K562 (cell line): ENCODE measurements around the gene PFAS.

Experiments used
- CBX2 ChIP-seq: fragments of 200-600 bp; sonication (generic); IDR thresholded peaks from one replicate; pipeline ENCODE4 v1.6.1; 2012; ENCODE audit warnings: mild to moderate bottlenecking, low read length, inconsistent platforms; ENCODE audit not compliant: insufficient read depth, poor library complexity, severe bottlenecking
- CBX3 ChIP-seq, 2 experiments: IDR thresholded peaks; 1 replicate in 1 of 2; 2 replicates in 1 of 2; pipeline ENCODE4 v1.6.1; 2012; ENCODE audit warnings: inconsistent platforms in 2 of 2, low read length in 2 of 2, borderline replicate concordance in 1 of 2, control low read depth in 1 of 2
- CREM ChIP-seq: IDR thresholded peaks from 2 replicates; pipeline ENCODE4 v1.6.1; 2014; ENCODE audit warnings: antibody characterized with exemption, low read depth
- HEY1 ChIP-seq: fragments of 250-450 bp; sonication (Bioruptor Pico); IDR thresholded peaks from 2 replicates; pipeline ENCODE4 v1.5.0; 2020; ENCODE audit warnings: mild to moderate bottlenecking, moderate library complexity, borderline replicate concordance
- KDM2B ChIP-seq: fragments of 250-450 bp; sonication (Bioruptor Pico); IDR thresholded peaks from 2 replicates; pipeline ENCODE4 v1.8.0; 2021; ENCODE audit warnings: mild to moderate bottlenecking, moderate library complexity
- POLR2AphosphoS5 ChIP-seq: IDR thresholded peaks from 2 replicates; pipeline ENCODE4 v1.6.1; 2011; ENCODE audit warnings: mild to moderate bottlenecking, low read depth, low read length, moderate library complexity; ENCODE audit not compliant: control insufficient read depth, insufficient read depth
- POLR3A ChIP-seq: IDR thresholded peaks from 2 replicates; pipeline ENCODE4 v1.6.1; 2011; ENCODE audit warnings: borderline replicate concordance, mild to moderate bottlenecking, moderate library complexity; ENCODE audit not compliant: insufficient read length, insufficient read depth; ENCODE audit errors: extremely low read depth
- SREBF2 ChIP-seq: sonication (generic); formaldehyde crosslinking; IDR thresholded peaks from 2 replicates; pipeline ENCODE4 v1.4.0; 2020; ENCODE audit warnings: mild to moderate bottlenecking, missing genetic modification reagents
- USF1 ChIP-seq: sonication (generic); formaldehyde crosslinking; IDR thresholded peaks from 2 replicates; pipeline ENCODE4 v1.9.0; 2022; ENCODE audit warnings: mild to moderate bottlenecking, missing genetic modification reagents
- ZC3H8 ChIP-seq: fragments of 450-650 bp; IDR thresholded peaks from 2 replicates; pipeline ENCODE4 v1.6.1; 2017
- TF ChIP-seq, protein P1 (sequence below): fragments of 250-450 bp; sonication (Bioruptor Pico); IDR thresholded peaks from 2 replicates; pipeline ENCODE4 v1.5.0; 2020; ENCODE audit warnings: mild to moderate bottlenecking, borderline replicate concordance
- TF ChIP-seq, protein P2 (sequence below): sonication (generic); formaldehyde crosslinking; IDR thresholded peaks from 2 replicates; pipeline ENCODE4 v1.8.1; 2022; ENCODE audit warnings: missing genetic modification reagents
- TF ChIP-seq, protein P3 (sequence below), 3 experiments: IDR thresholded peaks in 2 of 3; conservative IDR thresholded peaks in 1 of 3; 2 replicates each; pipeline ENCODE4 v1.5.1; 2011 to 2012; ENCODE audit warnings: low read length in 3 of 3, mild to moderate bottlenecking in 3 of 3, control low read depth in 2 of 3, improper control_type of control experiment in 1 of 3, inconsistent platforms in 1 of 3, low read depth in 1 of 3, mixed read lengths in 1 of 3, moderate library complexity in 1 of 3; ENCODE audit not compliant: insufficient read depth in 2 of 3
- TF ChIP-seq, protein P4 (sequence below), 2 experiments: fragments of 200-800 bp in 1 of 2; sonication (Bioruptor generic) in 1 of 2; sonication (generic) in 1 of 2; formaldehyde crosslinking in 1 of 2; IDR thresholded peaks in 1 of 2; conservative IDR thresholded peaks in 1 of 2; 2 replicates each; pipeline versions ENCODE4 v1.5.0 to v1.6.1; 2016 to 2020; ENCODE audit warnings: missing compliant biosample characterization in 1 of 2, missing genetic modification characterization in 1 of 2, missing genetic modification reagents in 1 of 2

- TF ChIP-seq, protein P1, sequence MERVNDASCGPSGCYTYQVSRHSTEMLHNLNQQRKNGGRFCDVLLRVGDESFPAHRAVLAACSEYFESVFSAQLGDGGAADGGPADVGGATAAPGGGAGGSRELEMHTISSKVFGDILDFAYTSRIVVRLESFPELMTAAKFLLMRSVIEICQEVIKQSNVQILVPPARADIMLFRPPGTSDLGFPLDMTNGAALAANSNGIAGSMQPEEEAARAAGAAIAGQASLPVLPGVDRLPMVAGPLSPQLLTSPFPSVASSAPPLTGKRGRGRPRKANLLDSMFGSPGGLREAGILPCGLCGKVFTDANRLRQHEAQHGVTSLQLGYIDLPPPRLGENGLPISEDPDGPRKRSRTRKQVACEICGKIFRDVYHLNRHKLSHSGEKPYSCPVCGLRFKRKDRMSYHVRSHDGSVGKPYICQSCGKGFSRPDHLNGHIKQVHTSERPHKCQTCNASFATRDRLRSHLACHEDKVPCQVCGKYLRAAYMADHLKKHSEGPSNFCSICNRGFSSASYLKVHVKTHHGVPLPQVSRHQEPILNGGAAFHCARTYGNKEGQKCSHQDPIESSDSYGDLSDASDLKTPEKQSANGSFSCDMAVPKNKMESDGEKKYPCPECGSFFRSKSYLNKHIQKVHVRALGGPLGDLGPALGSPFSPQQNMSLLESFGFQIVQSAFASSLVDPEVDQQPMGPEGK (CRISPR knock-in tag): no peak
- TF ChIP-seq USF1 (CRISPR knock-in tag) (no peak), KDM2B (CRISPR knock-in tag) (no peak), CBX2 (no peak), SREBF2 (CRISPR knock-in tag) (no peak), POLR2AphosphoS5 (no peak), CBX3 (IDR thresholded peaks at IDR 0.05; ENCODE audit: borderline replicate concordance in 1 of 2, low read length in 2 of 2) (no peak), HEY1 (CRISPR knock-in tag) (no peak), CREM (no peak), ZC3H8 (no peak), POLR3A (no peak)
- TF ChIP-seq, protein P2, sequence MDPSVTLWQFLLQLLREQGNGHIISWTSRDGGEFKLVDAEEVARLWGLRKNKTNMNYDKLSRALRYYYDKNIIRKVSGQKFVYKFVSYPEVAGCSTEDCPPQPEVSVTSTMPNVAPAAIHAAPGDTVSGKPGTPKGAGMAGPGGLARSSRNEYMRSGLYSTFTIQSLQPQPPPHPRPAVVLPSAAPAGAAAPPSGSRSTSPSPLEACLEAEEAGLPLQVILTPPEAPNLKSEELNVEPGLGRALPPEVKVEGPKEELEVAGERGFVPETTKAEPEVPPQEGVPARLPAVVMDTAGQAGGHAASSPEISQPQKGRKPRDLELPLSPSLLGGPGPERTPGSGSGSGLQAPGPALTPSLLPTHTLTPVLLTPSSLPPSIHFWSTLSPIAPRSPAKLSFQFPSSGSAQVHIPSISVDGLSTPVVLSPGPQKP (CRISPR knock-in tag): no peak
- TF ChIP-seq, protein P3, sequence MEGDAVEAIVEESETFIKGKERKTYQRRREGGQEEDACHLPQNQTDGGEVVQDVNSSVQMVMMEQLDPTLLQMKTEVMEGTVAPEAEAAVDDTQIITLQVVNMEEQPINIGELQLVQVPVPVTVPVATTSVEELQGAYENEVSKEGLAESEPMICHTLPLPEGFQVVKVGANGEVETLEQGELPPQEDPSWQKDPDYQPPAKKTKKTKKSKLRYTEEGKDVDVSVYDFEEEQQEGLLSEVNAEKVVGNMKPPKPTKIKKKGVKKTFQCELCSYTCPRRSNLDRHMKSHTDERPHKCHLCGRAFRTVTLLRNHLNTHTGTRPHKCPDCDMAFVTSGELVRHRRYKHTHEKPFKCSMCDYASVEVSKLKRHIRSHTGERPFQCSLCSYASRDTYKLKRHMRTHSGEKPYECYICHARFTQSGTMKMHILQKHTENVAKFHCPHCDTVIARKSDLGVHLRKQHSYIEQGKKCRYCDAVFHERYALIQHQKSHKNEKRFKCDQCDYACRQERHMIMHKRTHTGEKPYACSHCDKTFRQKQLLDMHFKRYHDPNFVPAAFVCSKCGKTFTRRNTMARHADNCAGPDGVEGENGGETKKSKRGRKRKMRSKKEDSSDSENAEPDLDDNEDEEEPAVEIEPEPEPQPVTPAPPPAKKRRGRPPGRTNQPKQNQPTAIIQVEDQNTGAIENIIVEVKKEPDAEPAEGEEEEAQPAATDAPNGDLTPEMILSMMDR (IDR thresholded peaks at IDR 0.05 in 2 of 3, conservative IDR thresholded peaks at IDR 0.05 in 1 of 3; ENCODE audit: insufficient read depth in 2 of 3, low read depth in 1 of 3, low read length in 3 of 3): no peak
- TF ChIP-seq, protein P4, sequence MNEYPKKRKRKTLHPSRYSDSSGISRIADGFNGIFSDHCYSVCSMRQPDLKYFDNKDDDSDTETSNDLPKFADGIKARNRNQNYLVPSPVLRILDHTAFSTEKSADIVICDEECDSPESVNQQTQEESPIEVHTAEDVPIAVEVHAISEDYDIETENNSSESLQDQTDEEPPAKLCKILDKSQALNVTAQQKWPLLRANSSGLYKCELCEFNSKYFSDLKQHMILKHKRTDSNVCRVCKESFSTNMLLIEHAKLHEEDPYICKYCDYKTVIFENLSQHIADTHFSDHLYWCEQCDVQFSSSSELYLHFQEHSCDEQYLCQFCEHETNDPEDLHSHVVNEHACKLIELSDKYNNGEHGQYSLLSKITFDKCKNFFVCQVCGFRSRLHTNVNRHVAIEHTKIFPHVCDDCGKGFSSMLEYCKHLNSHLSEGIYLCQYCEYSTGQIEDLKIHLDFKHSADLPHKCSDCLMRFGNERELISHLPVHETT (CRISPR knock-in tag; conservative IDR thresholded peaks at IDR 0.05 in 1 of 2, IDR thresholded peaks at IDR 0.05 in 1 of 2): no peak
Observed at GRCh38 chr17:8274816-8275215, 25.7 kb downstream of the PFAS start.
